ENCODE measurements around the gene SLC35B2. TPM values are rescaled to one million over a fixed set of nuclear protein-coding genes. Genes with fewer than 3 reads are reported as not detected.
A peak's percentile ranks its signal among the peaks of the same experiment; 100 is the strongest.

SLC35B2 gene
- polyA plus RNA-seq, 3 donors from 2014 or later, result 64.1 to 119 (median 69.1) TPM

GRCh38 chr6:44297063-44298038, 40.0 kb upstream of the SLC35B2 start:
- Mint-ChIP-seq H3K4me1 (peaks cover 0 to 7% of the 10 kb centered on the region in 2 donors), H3K9me3 (peaks cover 0 to 3% (median 0%) of the 10 kb centered on the region in 6 donors), H3K27me3 (ENCODE audit: low read depth in 3 of 3) (peaks cover 12 to 22% (median 13%) of the 10 kb centered on the region in 3 donors), H3K36me3 (peaks cover 8 to 15% (median 9%) of the 10 kb centered on the region in 3 donors), H3K27ac (peak overlapping the region in 1 of 6 donors; percentile 34), H3K4me3 (peak overlapping the region; percentile 29 to 67 (median 40))
- DNase-seq, result peak; percentile 10 to 29 (median 17)

- Mint-ChIP-seq H3K4me3 (no peak overlapping the region), H3K36me3 (peaks cover 0 to 3% (median 2%) of the 10 kb centered on the region in 3 donors), H3K9me3 (peaks cover 0 to 3% (median 0%) of the 10 kb centered on the region in 6 donors), H3K27ac (no peak overlapping the region), H3K4me1 (peaks cover 0 to 7% of the 10 kb centered on the region in 2 donors), H3K27me3 (ENCODE audit: low read depth in 3 of 3) (peaks cover 11 to 26% (median 15%) of the 10 kb centered on the region in 3 donors)
- no peak for DNase-seq
Measured at GRCh38 chr6:44294832-44295791, 37.8 kb upstream of the SLC35B2 start.

GRCh38 chr6:44292661-44293365, 35.5 kb upstream of the SLC35B2 start:
- peaks cover 0 to 3% (median 0%) of the 10 kb centered on the region in 6 donors for H3K9me3 Mint-ChIP-seq
- peaks cover 0 to 7% of the 10 kb centered on the region in 2 donors for H3K4me1 Mint-ChIP-seq
- no peak overlapping the region for H3K27ac Mint-ChIP-seq
- peaks cover 0 to 3% (median 0%) of the 10 kb centered on the region in 3 donors for H3K36me3 Mint-ChIP-seq
- H3K4me3 Mint-ChIP-seq, result no peak overlapping the region
- DNase-seq, result no peak
- peaks cover 11 to 23% (median 22%) of the 10 kb centered on the region in 3 donors for H3K27me3 Mint-ChIP-seq (ENCODE audit: low read depth in 3 of 3)

GRCh38 chr6:44291841-44292240, 34.5 kb upstream of the SLC35B2 start:
- no peak for DNase-seq
- Mint-ChIP-seq H3K36me3 (peaks cover 0 to 3% (median 0%) of the 10 kb centered on the region in 3 donors), H3K27ac (no peak overlapping the region), H3K9me3 (peaks cover 0 to 3% (median 0%) of the 10 kb centered on the region in 6 donors), H3K4me3 (no peak overlapping the region), H3K27me3 (ENCODE audit: low read depth in 3 of 3) (peaks cover 9 to 24% (median 22%) of the 10 kb centered on the region in 3 donors), H3K4me1 (peaks cover 0 to 2% of the 10 kb centered on the region in 2 donors)

- DNase-seq, result no peak
- Mint-ChIP-seq H3K4me3 (no peak overlapping the region), H3K4me1 (no peaks in the 10 kb centered on the region), H3K27me3 (ENCODE audit: low read depth in 3 of 3) (peaks cover 6 to 24% (median 15%) of the 10 kb centered on the region in 3 donors), H3K9me3 (no peaks in the 10 kb centered on the region), H3K36me3 (peaks cover 0 to 3% (median 0%) of the 10 kb centered on the region in 3 donors), H3K27ac (no peak overlapping the region)
Measured at GRCh38 chr6:44289726-44290260, 32.5 kb upstream of the SLC35B2 start.

- no peaks in the 10 kb centered on the region for H3K36me3 Mint-ChIP-seq
- H3K4me1 Mint-ChIP-seq, result no peaks in the 10 kb centered on the region
- no peak overlapping the region for H3K4me3 Mint-ChIP-seq
- no peaks in the 10 kb centered on the region for H3K9me3 Mint-ChIP-seq
- H3K27ac Mint-ChIP-seq, result no peak overlapping the region
- DNase-seq, result no peak
- peaks cover 2 to 24% (median 5%) of the 10 kb centered on the region in 3 donors for H3K27me3 Mint-ChIP-seq (ENCODE audit: low read depth in 3 of 3)
Measured at GRCh38 chr6:44286747-44287146, 29.4 kb upstream of the SLC35B2 start.

GRCh38 chr6:44286285-44286565, 28.9 kb upstream of the SLC35B2 start:
- Mint-ChIP-seq H3K27ac (no peak overlapping the region), H3K4me1 (no peaks in the 10 kb centered on the region), H3K4me3 (no peak overlapping the region), H3K27me3 (ENCODE audit: low read depth in 3 of 3) (peaks cover 2 to 24% (median 5%) of the 10 kb centered on the region in 3 donors), H3K9me3 (no peaks in the 10 kb centered on the region), H3K36me3 (no peaks in the 10 kb centered on the region)
- no peak for DNase-seq

GRCh38 chr6:44285552-44286284, 28.4 kb upstream of the SLC35B2 start:
- H3K27ac Mint-ChIP-seq, result no peak overlapping the region
- H3K9me3 Mint-ChIP-seq, result no peaks in the 10 kb centered on the region
- no peak for DNase-seq
- peaks cover 3 to 24% (median 5%) of the 10 kb centered on the region in 3 donors for H3K27me3 Mint-ChIP-seq (ENCODE audit: low read depth in 3 of 3)
- no peaks in the 10 kb centered on the region for H3K4me1 Mint-ChIP-seq
- H3K36me3 Mint-ChIP-seq, result no peaks in the 10 kb centered on the region
- H3K4me3 Mint-ChIP-seq, result no peak overlapping the region

- no peaks in the 10 kb centered on the region for H3K36me3 Mint-ChIP-seq
- no peaks in the 10 kb centered on the region for H3K4me1 Mint-ChIP-seq
- no peaks in the 10 kb centered on the region for H3K9me3 Mint-ChIP-seq
- no peak overlapping the region for H3K4me3 Mint-ChIP-seq
- peaks cover 3 to 31% (median 5%) of the 10 kb centered on the region in 3 donors for H3K27me3 Mint-ChIP-seq (ENCODE audit: low read depth in 3 of 3)
- no peak for DNase-seq
- no peak overlapping the region for H3K27ac Mint-ChIP-seq
Measured at GRCh38 chr6:44284867-44285266, 27.5 kb upstream of the SLC35B2 start.

- Mint-ChIP-seq H3K4me1 (no peaks in the 10 kb centered on the region), H3K4me3 (no peak overlapping the region), H3K27me3 (ENCODE audit: low read depth in 3 of 3) (peaks cover 7 to 35% (median 7%) of the 10 kb centered on the region in 3 donors), H3K27ac (no peak overlapping the region), H3K9me3 (no peaks in the 10 kb centered on the region), H3K36me3 (no peaks in the 10 kb centered on the region)
- DNase-seq, result no peak
Measured at GRCh38 chr6:44284121-44284520, 26.8 kb upstream of the SLC35B2 start.

GRCh38 chr6:44278774-44279697, 21.7 kb upstream of the SLC35B2 start:
- H3K4me3 Mint-ChIP-seq, result no peak overlapping the region
- H3K27ac Mint-ChIP-seq, result no peak overlapping the region
- no peaks in the 10 kb centered on the region for H3K9me3 Mint-ChIP-seq
- peaks cover 0 to 4% (median 0%) of the 10 kb centered on the region in 3 donors for H3K36me3 Mint-ChIP-seq
- DNase-seq, result no peak
- H3K27me3 Mint-ChIP-seq (ENCODE audit: low read depth in 3 of 3), result peaks cover 10 to 38% (median 19%) of the 10 kb centered on the region in 3 donors
- peaks cover 2 to 6% of the 10 kb centered on the region in 2 donors for H3K4me1 Mint-ChIP-seq
